Daoy (cell line): ENCODE data around the gene MYOF. TPM values are rescaled to one million over a fixed set of nuclear protein-coding genes. Genes with fewer than 3 reads are reported as not detected.
"Not testable (repeated sequence)": the region's sequence is repeated elsewhere in the genome, so short reads cannot be mapped to it uniquely, and the experiment has no call there.

Experiments
- DNase-seq: peaks from one replicate; pipeline ENCODE4 v3.0.0-alpha.2; 2015; ENCODE audit warnings: low read depth
- total RNA-seq: library from RNA; depleted of rRNA; stranded (reverse); fragments of >200 nt; shearing (Covaris generic); gene quantifications from 2 replicates; pipeline ENCODE4 v1.2.3, GENCODE V29; 2014

MYOF gene
- total RNA-seq, 1 experiment from 2014 or later = 132 TPM

DNA sequence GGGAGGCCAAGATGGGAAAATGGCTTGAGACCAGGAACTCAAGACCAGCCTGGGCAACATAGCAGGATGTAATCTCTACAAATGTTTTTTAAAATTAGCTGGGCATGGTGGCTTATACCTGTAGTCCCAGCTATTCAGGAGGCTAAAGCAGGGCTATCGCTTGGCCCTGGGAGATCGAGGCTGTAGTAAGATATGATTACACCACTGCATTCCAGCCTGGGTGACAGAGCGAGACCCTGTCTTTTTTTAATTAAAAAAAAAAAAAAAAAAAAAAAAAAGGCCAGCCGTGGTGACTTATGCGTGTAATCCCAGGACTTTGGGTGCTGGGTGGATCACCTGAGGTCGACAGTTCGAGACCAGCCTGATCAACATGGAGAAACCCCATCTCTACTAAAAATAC lies 27.4 kb downstream of the MYOF start:
- DNase-seq = no peak

DNA sequence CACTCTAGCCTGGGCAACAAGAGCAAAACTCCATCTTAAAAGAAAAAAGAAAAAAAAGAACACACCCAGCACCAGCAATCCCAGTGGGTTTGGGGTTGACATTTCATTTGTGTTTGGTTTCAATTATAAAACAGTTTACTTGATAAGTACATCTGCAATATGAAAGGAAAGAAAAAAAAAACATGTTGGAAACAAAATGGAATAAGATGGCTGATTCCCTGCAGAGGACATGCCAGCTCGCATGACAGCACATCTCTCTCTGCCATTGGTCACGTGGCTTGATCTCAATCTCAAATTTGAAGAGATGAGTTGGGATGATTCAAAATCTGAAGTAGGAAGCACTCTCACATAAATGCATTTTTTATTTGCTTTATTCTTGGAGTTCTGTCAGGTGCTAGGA lies 28.0 kb downstream of the MYOF start:
- no peak for DNase-seq

- no peak for DNase-seq
These were observed 30.0 kb downstream of the MYOF start for GRCh38 chr10:93452143-93452542.

DNA sequence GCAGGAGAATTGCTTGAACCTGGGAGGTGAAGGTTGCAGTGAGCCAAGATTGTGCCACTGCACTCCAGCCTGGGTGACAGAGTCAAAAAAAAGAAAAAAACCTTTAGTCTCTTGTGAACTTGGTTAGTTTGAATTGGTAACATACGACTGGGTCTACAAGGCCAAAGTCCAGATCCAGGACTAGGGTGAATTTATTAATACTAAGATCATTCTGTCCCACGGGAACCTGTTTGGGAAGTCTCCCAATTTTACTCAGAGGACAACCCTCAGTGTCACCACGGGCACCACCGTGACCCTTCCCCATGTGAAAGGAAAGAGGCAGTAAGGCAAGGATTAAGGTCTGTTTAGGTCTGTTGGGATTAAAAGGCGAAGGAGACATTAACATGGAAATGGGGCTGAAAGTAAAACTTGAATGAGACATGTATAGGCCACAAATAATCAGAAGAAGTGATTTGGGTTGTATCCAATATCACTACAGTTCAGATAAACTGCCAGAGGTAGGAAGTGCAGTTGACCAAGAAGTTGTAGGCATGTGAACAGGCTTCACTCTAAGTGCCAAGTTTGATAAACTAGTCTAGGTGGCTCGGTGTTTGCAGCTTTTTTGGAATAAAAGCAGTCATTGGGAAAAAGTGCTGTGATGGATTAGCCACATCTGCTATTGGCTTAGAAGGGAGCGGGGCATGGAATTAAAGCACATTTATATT lies 30.7 kb downstream of the MYOF start:
- DNase-seq = no peak

DNA sequence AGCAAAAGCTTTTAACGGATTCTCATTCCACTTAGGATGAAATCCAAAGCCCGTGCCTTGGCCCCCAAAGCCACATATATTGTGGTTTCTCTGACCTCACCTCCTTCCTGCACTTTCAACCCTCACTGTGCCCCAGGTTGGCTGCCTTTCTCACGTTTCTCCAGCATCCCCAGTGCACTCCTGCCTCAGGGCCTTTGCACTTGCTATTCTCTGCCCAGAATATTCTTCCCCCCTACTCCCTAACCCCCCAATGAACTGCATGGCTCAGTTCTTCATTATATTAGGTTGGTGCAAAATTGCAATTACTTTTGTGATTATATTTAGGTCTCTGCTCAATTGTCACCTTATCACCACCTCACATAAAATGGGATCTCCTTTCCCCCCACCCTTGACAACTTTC lies 34.2 kb downstream of the MYOF start:
- peak; percentile 27 for DNase-seq

- no peak for DNase-seq
These were observed 35.1 kb downstream of the MYOF start for GRCh38 chr10:93447019-93447418.

- DNase-seq = peak; percentile 60
These were observed 36.0 kb downstream of the MYOF start for GRCh38 chr10:93445978-93446720.

GRCh38 chr10:93445097-93445960 lies 36.8 kb downstream of the MYOF start:
- peak; percentile 93 for DNase-seq

DNA sequence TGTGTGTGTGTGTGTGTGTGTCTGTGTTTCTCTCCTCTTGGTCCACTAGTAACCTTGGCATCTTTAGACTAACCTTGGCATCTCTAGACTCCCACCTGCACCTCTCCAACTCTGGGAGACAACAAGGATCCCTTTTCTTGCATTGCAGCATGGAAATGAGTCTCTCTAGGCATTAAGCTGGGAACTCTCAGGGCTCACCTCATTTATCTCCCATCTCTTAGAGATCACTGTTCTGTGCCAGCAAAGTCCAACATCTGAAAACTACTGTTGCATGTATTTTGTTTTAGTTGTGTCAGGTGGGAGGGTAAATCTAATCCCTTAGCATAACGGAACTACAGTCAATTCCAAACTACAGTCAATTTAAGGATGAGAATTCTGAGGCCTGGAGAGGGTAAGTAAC lies 38.7 kb downstream of the MYOF start:
- DNase-seq = no peak

DNA sequence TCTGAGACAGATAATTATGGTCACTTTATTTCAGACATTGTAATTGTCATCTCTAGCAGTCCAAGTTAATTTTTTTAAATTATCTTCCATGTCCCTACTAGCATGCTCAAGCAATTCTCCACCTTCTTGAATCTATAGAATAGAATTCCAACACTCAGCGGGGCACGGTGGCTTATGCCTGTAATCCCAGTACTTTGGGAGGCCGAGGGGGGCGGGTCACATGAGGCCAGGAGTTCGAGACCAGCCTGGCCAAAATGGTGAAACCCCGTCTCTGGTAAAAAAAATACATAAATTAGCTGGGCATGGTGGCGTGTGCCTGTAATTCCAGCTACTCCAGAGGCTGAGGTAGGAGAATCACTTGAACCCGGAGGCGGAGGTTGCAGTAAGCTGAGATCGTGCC lies 39.4 kb downstream of the MYOF start:
- not testable (repeated sequence) for DNase-seq

DNA sequence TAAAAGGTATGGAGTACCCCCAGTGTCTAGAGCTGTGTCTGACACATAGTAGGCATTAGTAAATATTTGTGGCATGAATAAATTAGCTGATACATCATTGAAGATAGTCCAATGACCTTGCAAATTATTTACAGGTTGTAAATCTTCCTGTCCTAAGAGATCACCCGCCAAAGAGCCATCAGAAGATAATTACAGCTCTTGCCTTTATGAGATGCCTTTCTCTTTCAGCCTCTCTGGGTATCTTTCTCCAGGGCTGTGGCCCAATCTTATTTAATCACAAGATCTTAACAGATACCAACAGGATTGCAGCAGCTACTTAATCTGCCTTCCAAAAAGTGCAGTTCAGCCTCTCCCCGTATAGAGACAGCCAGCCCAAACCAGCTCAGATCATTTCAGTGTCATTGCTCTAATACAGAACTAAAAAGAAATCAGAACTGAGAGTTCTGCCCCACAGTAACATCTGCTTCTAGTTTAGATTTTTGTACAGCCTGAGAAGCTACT lies 41.5 kb downstream of the MYOF start:
- DNase-seq = no peak

DNA sequence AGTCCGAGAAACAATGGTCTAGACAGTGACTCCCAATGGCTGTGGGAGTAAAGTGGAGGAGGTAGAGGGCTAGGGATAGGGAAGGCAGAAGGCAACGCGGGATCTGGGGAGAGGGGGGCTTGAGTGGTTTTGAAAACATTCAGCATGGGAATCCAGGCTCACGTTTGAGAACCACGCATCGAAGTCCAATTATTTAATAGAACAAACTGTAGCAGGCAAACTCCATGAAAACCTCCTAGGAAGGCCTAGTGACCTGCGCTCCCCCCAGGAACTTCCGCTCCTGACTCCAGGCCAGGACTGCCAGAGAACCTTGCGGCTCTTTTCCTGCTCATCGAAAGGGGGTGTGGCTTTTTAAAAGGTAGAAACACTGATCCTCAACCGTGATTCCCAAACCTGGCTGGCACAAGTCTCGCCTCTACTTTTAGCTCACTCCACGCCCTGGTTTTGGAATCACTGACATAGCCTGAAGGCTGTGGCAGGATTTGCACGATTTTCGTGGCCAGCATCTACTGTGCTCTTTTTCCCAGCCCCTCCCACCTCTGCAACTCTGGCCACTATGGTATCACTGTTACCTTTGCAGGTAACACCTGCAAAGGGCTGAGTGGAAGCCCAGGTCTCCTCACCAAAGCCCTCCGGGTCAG lies 43.4 kb downstream of the MYOF start:
- no peak for DNase-seq

DNA sequence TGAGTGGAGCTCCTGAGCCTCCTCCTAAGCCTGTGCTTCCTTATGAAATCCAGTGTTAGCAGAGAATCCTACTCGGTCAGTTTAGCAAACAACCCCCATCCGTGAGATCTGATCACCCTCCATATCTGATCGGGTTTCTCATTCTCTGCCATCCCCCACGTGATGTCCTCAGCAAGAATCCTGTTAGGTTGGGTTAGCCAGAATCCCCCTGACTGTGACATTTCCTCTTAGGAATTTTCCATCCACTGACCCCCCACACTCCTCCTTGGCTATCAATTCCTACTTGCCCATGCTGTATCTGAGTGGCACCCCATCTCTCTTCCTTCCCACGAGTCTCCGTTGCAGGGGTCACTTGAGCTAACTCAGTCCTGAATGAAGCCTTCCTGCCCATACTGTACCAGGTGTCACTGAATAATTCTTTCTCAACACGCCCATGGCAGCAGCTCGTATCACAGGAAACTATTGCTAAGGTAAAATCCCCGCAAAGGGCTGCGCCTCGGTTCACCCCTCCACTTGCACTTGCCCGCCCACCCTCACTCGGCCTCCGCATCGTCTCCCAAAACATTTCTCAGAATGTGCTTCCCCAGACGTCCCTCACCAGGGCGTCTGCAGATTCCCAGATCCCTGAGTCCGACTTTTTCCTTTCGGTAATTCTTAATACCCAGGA lies 44.1 kb downstream of the MYOF start:
- DNase-seq = peak; percentile 34

GRCh38 chr10:93437086-93437945 lies 44.8 kb downstream of the MYOF start:
- peak; percentile 93 for DNase-seq

DNA sequence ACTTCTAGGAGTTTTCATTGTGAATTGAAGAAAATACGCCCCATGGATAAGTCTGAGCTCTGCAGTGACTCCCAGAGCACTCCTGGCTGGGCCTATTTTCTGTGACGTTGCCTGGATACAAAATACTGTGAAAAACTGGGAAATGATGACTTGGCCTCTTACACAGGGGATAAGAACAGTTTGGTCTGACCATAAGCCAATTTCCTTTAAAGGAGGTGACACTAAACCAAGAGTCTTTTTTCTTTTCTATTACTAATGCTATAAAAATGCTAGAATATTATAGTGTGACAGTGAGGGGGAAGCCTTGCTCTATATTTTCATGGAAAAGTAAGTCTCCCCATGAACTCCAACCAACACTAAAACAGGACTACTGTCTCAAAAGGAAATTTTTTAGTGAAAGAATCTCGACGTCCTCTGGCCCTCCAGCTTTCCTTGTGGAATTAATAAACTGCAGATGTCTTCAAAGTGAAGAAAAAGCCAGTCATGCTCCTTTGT lies 45.5 kb downstream of the MYOF start:
- peak; percentile 84 for DNase-seq

DNA sequence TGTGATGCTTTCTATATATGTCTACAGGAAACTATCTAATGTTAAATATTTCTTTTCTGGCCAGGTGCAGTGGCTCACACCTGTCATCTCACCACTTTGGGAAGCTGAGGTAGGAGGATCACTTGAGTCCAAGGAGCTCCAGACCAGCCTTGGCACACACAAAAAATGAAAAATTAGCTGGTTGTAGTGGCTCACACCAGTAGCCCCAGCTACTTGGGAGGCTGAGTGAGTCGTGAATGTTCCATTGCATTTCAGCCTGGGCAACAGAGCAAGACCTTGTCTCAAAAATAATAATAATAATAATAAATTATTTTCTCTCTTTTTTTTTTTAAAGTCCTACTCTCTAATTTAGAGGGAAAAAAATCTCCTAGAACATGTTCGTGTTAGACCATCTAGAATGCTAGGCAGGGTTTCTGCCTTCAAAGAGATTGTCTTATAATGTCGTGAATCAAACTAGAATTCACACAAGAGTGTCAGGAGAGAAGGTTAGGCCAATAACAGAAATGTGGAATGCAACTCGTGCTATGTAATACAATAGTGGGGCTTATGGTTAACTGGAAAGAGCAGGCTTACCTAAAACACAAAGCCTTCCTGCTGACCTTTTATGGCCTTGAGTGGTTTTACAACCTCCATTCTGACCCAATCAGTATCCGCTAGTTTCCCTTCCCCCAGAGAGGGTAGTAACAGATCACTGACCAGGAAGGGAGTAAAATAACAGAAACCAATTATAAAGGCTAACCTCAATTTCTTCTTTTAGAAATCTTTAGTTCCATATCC lies 46.3 kb downstream of the MYOF start:
- DNase-seq = peak; percentile 60

GRCh38 chr10:93434991-93435491 lies 47.1 kb downstream of the MYOF start:
- no peak for DNase-seq

- DNase-seq = no peak
These were observed 50.8 kb downstream of the MYOF start for GRCh38 chr10:93431361-93431760.

DNA sequence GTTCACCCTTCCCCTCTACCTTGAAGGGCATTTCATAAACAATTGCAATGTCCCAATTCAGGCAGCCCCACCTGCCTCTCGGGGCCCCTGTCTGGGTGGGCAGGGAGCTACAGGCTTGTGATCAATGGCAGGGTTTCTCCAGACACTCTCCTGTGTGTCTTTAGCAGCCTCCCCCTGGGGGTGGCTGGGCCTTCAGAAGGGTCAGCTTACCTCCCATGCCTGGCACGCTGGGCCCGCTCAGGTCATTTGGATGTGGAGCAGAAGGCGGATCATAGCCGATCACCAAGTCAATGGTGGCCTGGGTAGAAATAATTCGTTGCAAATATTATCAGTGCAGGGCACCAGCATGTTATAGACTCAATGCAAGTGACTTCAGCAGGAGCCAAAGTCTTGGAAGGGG lies 56.3 kb downstream of the MYOF start:
- no peak for DNase-seq
